HCT116 (cell line): ENCODE results near the gene LCNL1. TPM values are rescaled to one million over a fixed set of nuclear protein-coding genes. Genes with fewer than 3 reads are reported as not detected.

Experiments
- ATAC-seq: fragments of 200-7000 bp; cut with Tn5 transposase; 2 replicates; pipeline ENCODE4 v1.9.1; 2020; ENCODE audit warnings: mild to moderate bottlenecking, moderate library complexity
- BruUV-seq: library from RNA; stranded (reverse); fragments of 400-500 nt; replicated peaks from 2 replicates; lab custom pipeline; 2021; lab: Mats Ljungman, UMichigan
- CTCF ChIA-PET: fragments of 300-600 bp; sonication (Branson Sonifier 250); formaldehyde crosslinking; loops from one replicate; lab custom pipeline; 2021; ENCODE audit warnings: antibody characterized with exemption; lab: Charles Lee
- POLR2A ChIA-PET: fragments of 300-600, 350-600 bp; sonication (Branson Sonifier 250); formaldehyde crosslinking; loops from one replicate; lab custom pipeline; 2021; ENCODE audit warnings: antibody characterized with exemption; lab: Charles Lee
- RAD21 ChIA-PET, 2 experiments: fragments of 300-600 bp; sonication (Branson Sonifier 250); formaldehyde crosslinking; loops; one replicate each; lab custom pipeline; 2023; ENCODE audit warnings: low total read pairs in 2 of 2; ENCODE audit not compliant: uncharacterized antibody in 2 of 2, unreplicated experiment in 2 of 2, low non-redundant PET in 1 of 2; lab: Charles Lee
- DNase-seq: peaks from one replicate; pipeline ENCODE4 v3.0.0-alpha.2; 2010; ENCODE audit warnings: low read depth, low spot score
- H2AFZ ChIP-seq: fragments of 200-600 bp; shearing (Covaris generic), sonication (generic); 2 replicates; pipeline ENCODE4 v1.6.1; 2017; ENCODE audit warnings: low read depth, mixed run types, mixed read lengths, antibody characterized with exemption, low read length; ENCODE audit not compliant: poor library complexity, severe bottlenecking
- H3K27ac ChIP-seq: 2 replicates; pipeline ENCODE4 v1.5.1; 2012; ENCODE audit warnings: low read depth, low read length
- H3K27me3 ChIP-seq: fragments of 200-600 bp; sonication (generic); 2 replicates; pipeline ENCODE4 v1.6.1; 2016; ENCODE audit warnings: mixed run types, low read length, mixed read lengths; ENCODE audit not compliant: insufficient read depth
- H3K36me3 ChIP-seq, 2 experiments: fragments of 200-500 bp in 1 of 2; fragments of 200-600 bp in 1 of 2; sonication (Bioruptor generic) in 1 of 2; sonication (generic) in 1 of 2; 2 replicates each; pipeline versions ENCODE4 v1.5.1 to v1.6.1; 2014 to 2016; ENCODE audit warnings: low read length in 2 of 2, inconsistent platforms in 1 of 2, mixed read lengths in 1 of 2, mixed run types in 1 of 2; ENCODE audit not compliant: insufficient read depth in 2 of 2, control insufficient read depth in 1 of 2
- H3K4me1 ChIP-seq, 2 experiments: fragments of 200-600 bp in 1 of 2; sonication (generic) in 1 of 2; 2 replicates each; pipeline versions ENCODE4 v1.5.1 to v1.6.1; 2012 to 2017; ENCODE audit warnings: low read length in 2 of 2, inconsistent platforms in 1 of 2, mild to moderate bottlenecking in 1 of 2, mixed read lengths in 1 of 2, mixed run types in 1 of 2, moderate library complexity in 1 of 2; ENCODE audit not compliant: insufficient read depth in 2 of 2, control insufficient read depth in 1 of 2
- H3K4me2 ChIP-seq: fragments of 200-600 bp; sonication (generic); 2 replicates; pipeline ENCODE4 v1.6.1; 2017; ENCODE audit warnings: mixed run types, low read length, mixed read lengths
- H3K4me3 ChIP-seq, 2 experiments: fragments of 200-600 bp in 1 of 2; sonication (generic) in 1 of 2; replicated peaks in 1 of 2; 2 replicates each; pipeline ENCODE4 v1.5.1; 2011 to 2016; ENCODE audit warnings: low read length in 2 of 2, control low read depth in 1 of 2, low read depth in 1 of 2, mild to moderate bottlenecking in 1 of 2, mixed read lengths in 1 of 2, mixed run types in 1 of 2
- H3K79me2 ChIP-seq: fragments of 200-600 bp; sonication (generic); 2 replicates; pipeline ENCODE4 v1.6.1; 2017; ENCODE audit warnings: mild to moderate bottlenecking, mixed run types, low read length, moderate library complexity, mixed read lengths; ENCODE audit not compliant: insufficient read depth
- H3K9ac ChIP-seq: fragments of 200-600 bp; sonication (generic); 2 replicates; pipeline ENCODE4 v1.6.1; 2016; ENCODE audit warnings: low read length, mixed read lengths
- H3K9me2 ChIP-seq: fragments of 200-600 bp; sonication (generic), shearing (Covaris generic); 2 replicates; pipeline ENCODE4 v1.6.1; 2017; ENCODE audit warnings: mixed run types, mild to moderate bottlenecking, moderate library complexity; ENCODE audit not compliant: insufficient read depth
- H3K9me3 ChIP-seq, 2 experiments: fragments of 200-500 bp in 1 of 2; fragments of 200-600 bp in 1 of 2; sonication (Bioruptor generic) in 1 of 2; sonication (generic) in 1 of 2; 2 replicates each; pipeline ENCODE4 v1.6.1; 2014 to 2017; ENCODE audit warnings: low read length in 2 of 2, mixed read lengths in 2 of 2, inconsistent platforms in 1 of 2, low read depth in 1 of 2, mild to moderate bottlenecking in 1 of 2, mixed run types in 1 of 2, moderate library complexity in 1 of 2; ENCODE audit not compliant: control insufficient read depth in 1 of 2, insufficient read depth in 1 of 2
- H4K20me1 ChIP-seq: fragments of 200-600 bp; sonication (generic), shearing (Covaris generic); 2 replicates; pipeline ENCODE4 v1.6.1; 2017; ENCODE audit warnings: mixed run types, mild to moderate bottlenecking, moderate library complexity; ENCODE audit not compliant: insufficient read depth
- CBX3 ChIP-seq: IDR thresholded peaks from 2 replicates; pipeline ENCODE4 v1.6.1; 2012; ENCODE audit warnings: low read depth
- ELF1 ChIP-seq: IDR thresholded peaks from 2 replicates; pipeline ENCODE4 v1.6.1; 2012; ENCODE audit warnings: low read depth, borderline replicate concordance
- EZH2phosphoT487 ChIP-seq: fragments of 200-600 bp; IDR thresholded peaks from 2 replicates; pipeline ENCODE4 v1.6.1; 2018; ENCODE audit warnings: antibody characterized with exemption, borderline replicate concordance
- JUND ChIP-seq: IDR thresholded peaks from 2 replicates; pipeline ENCODE4 v1.6.1; 2012
- MAX ChIP-seq: IDR thresholded peaks from 2 replicates; pipeline ENCODE4 v1.6.1; 2012
- POLR2A ChIP-seq: IDR thresholded peaks from 2 replicates; pipeline ENCODE4 v1.7.0; 2011; ENCODE audit warnings: borderline replicate concordance; ENCODE audit not compliant: insufficient read depth, insufficient read length; ENCODE audit errors: extremely low read depth
- RAD21 ChIP-seq: IDR thresholded peaks from 2 replicates; pipeline ENCODE4 v1.6.1; 2012; ENCODE audit warnings: low read depth, mild to moderate bottlenecking
- SIN3A ChIP-seq: IDR thresholded peaks from 2 replicates; pipeline ENCODE4 v1.6.1; 2012; ENCODE audit warnings: low read depth
- SRF ChIP-seq: IDR thresholded peaks from 2 replicates; pipeline ENCODE4 v1.6.1; 2012; ENCODE audit warnings: low read depth
- TCF7L2 ChIP-seq: IDR thresholded peaks from 2 replicates; pipeline ENCODE4 v1.7.0; 2011; ENCODE audit warnings: borderline replicate concordance, inconsistent platforms; ENCODE audit not compliant: insufficient read depth, insufficient read length; ENCODE audit errors: extremely low read depth
- ZBTB33 ChIP-seq: IDR thresholded peaks from 2 replicates; pipeline ENCODE4 v1.6.1; 2011; ENCODE audit warnings: mild to moderate bottlenecking, low read length, moderate library complexity; ENCODE audit not compliant: insufficient replicate concordance; ENCODE audit errors: extremely low read depth
- ZNF274 ChIP-seq: fragments of 200-500 bp; sonication (Bioruptor generic); IDR thresholded peaks from 2 replicates; pipeline ENCODE4 v1.6.1; 2014; ENCODE audit warnings: mild to moderate bottlenecking, low read depth, low read length, inconsistent platforms
- intact Hi-C: fragments of 100-400 bp; cut with micrococcal nuclease; formaldehyde crosslinking; loops from 2 replicates; pipeline ENCODE4 v1.10.0; 2022
- total RNA-seq: library from RNA; stranded (reverse); gene quantifications from one replicate; pipeline ENCODE4 v1.2.1, GENCODE V29; 2021; ENCODE audit not compliant: unreplicated experiment

Gene LCNL1
- total RNA-seq, 1 experiment from 2014 or later: 0.44 TPM

- Histone ChIP-seq H3K27me3 (no peaks in the 10 kb centered on the region), H3K36me3 (peaks cover 10 to 20% of the 10 kb centered on the region in 2 experiments; a peak in 3 of 4 replicates), H3K9me2 (no peaks in the 10 kb centered on the region), H3K79me2 (no peaks in the 10 kb centered on the region), H3K9me3 (no peaks in the 10 kb centered on the region), H2AFZ (no peak overlapping the region), H3K4me2 (no peak overlapping the region), H3K4me1 (no peaks in the 10 kb centered on the region), H3K4me3 (no peak overlapping the region), H4K20me1 (no peaks in the 10 kb centered on the region), H3K9ac (no peak overlapping the region), H3K27ac (no peak overlapping the region)
- TF ChIP-seq CBX3 (no peak), RAD21 (no peak), TCF7L2 (no peak), SRF (no peak), JUND (no peak), ZNF274 (no peak), EZH2phosphoT487 (no peak), ZBTB33 (no peak), MAX (no peak), SIN3A (no peak), POLR2A (no peak), ELF1 (no peak)
- no TSS peak for BruUV-seq
- ChIA-PET CTCF (no interaction called here), POLR2A (no interaction called here), RAD21 (no interaction called here)
- DNase-seq: no peak
- no peak for ATAC-seq
- intact Hi-C loops: no loop called here
These were observed 28.4 kb downstream of the LCNL1 start for GRCh38 chr9:137011156-137011555.
